NT2/D1 (cell line): Measurements from ENCODE around the gene SHISA3.

Experiments used
- SUZ12 ChIP-seq: IDR thresholded peaks from 2 replicates; pipeline ENCODE4 v1.6.1; 2011; ENCODE audit not compliant: insufficient read length, insufficient read depth; ENCODE audit errors: extremely low read depth
- YY1 ChIP-seq: IDR thresholded peaks from 2 replicates; pipeline ENCODE4 v1.6.1; 2011; ENCODE audit not compliant: insufficient read length, insufficient read depth
- ZNF274 ChIP-seq: IDR thresholded peaks from 2 replicates; pipeline ENCODE4 v1.6.1; 2011; ENCODE audit warnings: mild to moderate bottlenecking, low read depth, low read length

DNA sequence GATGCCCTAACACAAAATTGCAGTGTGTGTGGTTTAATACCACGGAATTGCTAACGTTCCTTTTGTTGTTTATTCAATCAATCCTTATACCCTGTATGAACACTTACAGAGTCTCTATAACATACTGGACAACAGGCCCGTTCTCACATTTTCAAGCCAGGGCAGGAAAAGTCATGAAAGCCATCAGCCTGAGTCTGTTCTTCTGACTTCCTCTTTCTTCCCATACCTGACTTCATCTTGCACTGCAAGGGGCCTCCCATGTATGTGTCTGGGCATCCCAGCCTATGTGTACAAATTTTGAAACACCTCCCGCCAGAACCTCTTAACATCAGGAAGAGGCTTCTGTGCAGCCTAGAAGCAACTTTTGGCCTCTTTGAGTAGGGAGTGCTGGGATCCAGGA is 4.9 kb upstream of the SHISA3 start:
- TF ChIP-seq YY1 = no peak
- no peak for TF ChIP-seq ZNF274
- no peak for TF ChIP-seq SUZ12
